Breast epithelium (tissue), 4 donors: ENCODE data around the gene PVALEF. TPM values are rescaled to one million over a fixed set of nuclear protein-coding genes. Genes with fewer than 3 reads are reported as not detected.

Experiments used
- DNase-seq, 2 donors: peaks; one replicate each; pipeline ENCODE4 v3.0.0-alpha.2; 2019; ENCODE audit warnings: low spot score in 2 of 2
- H3K27ac ChIP-seq, 2 donors: fragments of 200-600 bp; sonication (generic) in 1 of 2; one replicate each; pipeline ENCODE4 v1.5.1; 2016 to 2019; ENCODE audit warnings: mild to moderate bottlenecking in 1 of 2
- H3K27me3 ChIP-seq, 2 donors: fragments of 200-600 bp; sonication (generic) in 1 of 2; one replicate each; pipeline versions ENCODE4 v1.5.1 to v1.6.0; 2017 to 2019; ENCODE audit warnings: control low read depth in 1 of 2, mild to moderate bottlenecking in 1 of 2
- H3K36me3 ChIP-seq: fragments of 200-600 bp; one replicate; pipeline ENCODE4 v1.5.1; 2019
- H3K4me1 ChIP-seq, 2 donors: fragments of 200-600 bp; sonication (generic); one replicate each; pipeline ENCODE4 v1.5.1; 2016 to 2019; ENCODE audit warnings: control low read depth in 1 of 2
- H3K4me3 ChIP-seq, 3 donors: fragments of 200-600 bp; sonication (generic); 1 replicate in 2 of 3; 2 replicates in 1 of 3; pipeline ENCODE4 v1.5.1; 2016 to 2019; ENCODE audit warnings: mild to moderate bottlenecking in 3 of 3, moderate library complexity in 2 of 3
- H3K9me3 ChIP-seq, 2 donors: fragments of 200-600 bp; sonication (generic) in 1 of 2; one replicate each; pipeline ENCODE4 v1.5.1; 2016 to 2019; ENCODE audit warnings: control low read depth in 1 of 2
- CTCF ChIP-seq, 3 donors: fragments of 450-650 bp; IDR thresholded peaks; one replicate each; pipeline ENCODE4 v1.5.1; 2016 to 2017; ENCODE audit warnings: antibody characterized with exemption in 3 of 3, mild to moderate bottlenecking in 3 of 3, moderate library complexity in 3 of 3
- POLR2A ChIP-seq: fragments of 450-650 bp; IDR thresholded peaks from one replicate; pipeline ENCODE4 v1.6.1; 2016; ENCODE audit warnings: antibody characterized with exemption, mild to moderate bottlenecking, moderate library complexity
- POLR2AphosphoS5 ChIP-seq, 3 donors: sonication (generic); formaldehyde crosslinking; IDR thresholded peaks; one replicate each; pipeline ENCODE4 v1.6.1; 2017; ENCODE audit warnings: antibody characterized with exemption in 3 of 3
- intact Hi-C: fragments of 100-400 bp; cut with DNase I; formaldehyde crosslinking; loops from one replicate; pipeline ENCODE4 v1.15.1; 2023; ENCODE audit warnings: low total_unique reads
- total RNA-seq, 3 donors: library from RNA; depleted of rRNA; stranded (reverse); fragments of >200 nt; gene quantifications; one replicate each; pipeline ENCODE4 v1.1.0, GENCODE V29; 2016

PVALEF gene
- total RNA-seq, 3 donors from 2014 or later, result not detected

- Histone ChIP-seq H3K4me3 (no peak overlapping the region), H3K4me1 (no peaks in the 10 kb centered on the region), H3K27me3 (no peaks in the 10 kb centered on the region), H3K9me3 (no peaks in the 10 kb centered on the region), H3K36me3 (no peaks in the 10 kb centered on the region), H3K27ac (no peak overlapping the region)
- TF ChIP-seq POLR2AphosphoS5 (IDR thresholded peaks at IDR 0.05), result no peak
- TF ChIP-seq POLR2A, result no peak
- no peak for TF ChIP-seq CTCF (IDR thresholded peaks at IDR 0.05)
- intact Hi-C loops, result no loop called here
- no peak for DNase-seq
These were observed 64.3 kb downstream of the PVALEF start for GRCh38 chr17:81229666-81229920.

GRCh38 chr17:81230043-81230820 lies 64.9 kb downstream of the PVALEF start:
- H3K4me1 ChIP-seq, result no peaks in the 10 kb centered on the region
- TF ChIP-seq POLR2AphosphoS5 (IDR thresholded peaks at IDR 0.05), result no peak
- no peak for TF ChIP-seq CTCF (IDR thresholded peaks at IDR 0.05)
- no peak for TF ChIP-seq POLR2A
- H3K27ac ChIP-seq, result no peak overlapping the region
- H3K27me3 ChIP-seq, result no peaks in the 10 kb centered on the region
- no peak overlapping the region for H3K4me3 ChIP-seq
- no peaks in the 10 kb centered on the region for H3K9me3 ChIP-seq
- no peak for DNase-seq
- intact Hi-C loops, result no loop called here
- no peaks in the 10 kb centered on the region for H3K36me3 ChIP-seq

GRCh38 chr17:81231121-81231645 lies 65.9 kb downstream of the PVALEF start:
- H3K36me3 ChIP-seq, result no peaks in the 10 kb centered on the region
- intact Hi-C loops, result no loop called here

GRCh38 chr17:81231766-81232581 lies 66.7 kb downstream of the PVALEF start:
- Histone ChIP-seq H3K4me1 (peaks cover 0 to 3% of the 10 kb centered on the region in 2 donors), H3K27me3 (no peaks in the 10 kb centered on the region), H3K36me3 (no peaks in the 10 kb centered on the region), H3K4me3 (no peak overlapping the region), H3K9me3 (no peaks in the 10 kb centered on the region), H3K27ac (no peak overlapping the region)
- intact Hi-C loops, result no loop called here
- DNase-seq, result no peak
- no peak for TF ChIP-seq POLR2AphosphoS5 (IDR thresholded peaks at IDR 0.05)
- TF ChIP-seq POLR2A, result no peak
- TF ChIP-seq CTCF (IDR thresholded peaks at IDR 0.05), result no peak

More at GRCh38 chr17:81231121-81231645, 65.9 kb downstream of the PVALEF start:
- Histone ChIP-seq H3K27me3 (no peaks in the 10 kb centered on the region), H3K9me3 (no peaks in the 10 kb centered on the region), H3K4me3 (no peak overlapping the region), H3K27ac (no peak overlapping the region), H3K4me1 (no peaks in the 10 kb centered on the region)
- TF ChIP-seq POLR2AphosphoS5 (IDR thresholded peaks at IDR 0.05), result no peak
- no peak for TF ChIP-seq CTCF (IDR thresholded peaks at IDR 0.05)
- TF ChIP-seq POLR2A, result no peak
- no peak for DNase-seq

Other genes starting within 250 kb of the PVALEF start
- gene CHMP6, start 173.7 kb upstream of the PVALEF start, total RNA-seq, result 10 to 100 TPM; 18.6 to 30.2 (median 27.7) TPM
- 10 to 100 TPM; 21.0 to 47.0 (median 37.6) TPM for gene BAIAP2, start 130.4 kb upstream of the PVALEF start, total RNA-seq
- under 1 TPM; under 0.01 to 0.98 (median 0.73) TPM for gene AATK, start 714 bp downstream of the PVALEF start, total RNA-seq
- 10 to 100 TPM in 1 of 3 donors, 1 to 10 TPM in 2; 6.9 to 12.8 (median 9.7) TPM for gene CEP131, start 57.5 kb downstream of the PVALEF start, total RNA-seq
- gene TEPSIN, start 73.5 kb downstream of the PVALEF start, total RNA-seq, result 10 to 100 TPM; 33.9 to 54.3 (median 36.4) TPM
- 10 to 100 TPM; 34.2 to 39.7 (median 35.2) TPM for gene NDUFAF8, start 73.8 kb downstream of the PVALEF start, total RNA-seq
- 100 to 1,000 TPM in 1 of 3 donors, 10 to 100 TPM in 2; 52.4 to 104 (median 85.2) TPM for gene SLC38A10, start 129.8 kb downstream of the PVALEF start, total RNA-seq
- 10 to 100 TPM in 2 of 3 donors, 1 to 10 TPM in 1; 7.4 to 17.0 (median 11.7) TPM for gene BAHCC1, start 229.9 kb downstream of the PVALEF start, total RNA-seq